Inferior parietal cortex (tissue), 1 donor: ENCODE measurements around the gene COL8A2.
"Not testable (repeated sequence)": the region's sequence is repeated elsewhere in the genome, so short reads cannot be mapped to it uniquely, and the experiment has no call there.

Source experiments
- DNase-seq: peaks from one replicate; pipeline ENCODE4 v3.0.0-alpha.2; 2016; ENCODE audit errors: extremely low spot score

COL8A2 gene

GRCh38 chr1:36125129-36125991 lies at the start of gene COL8A2:
Gene COL8A2, minus strand, starts transcription at chr1:36125222. Its CDS starts 24,980 bp downstream, at chr1:36100242.
- DNase-seq: no peak

DNA sequence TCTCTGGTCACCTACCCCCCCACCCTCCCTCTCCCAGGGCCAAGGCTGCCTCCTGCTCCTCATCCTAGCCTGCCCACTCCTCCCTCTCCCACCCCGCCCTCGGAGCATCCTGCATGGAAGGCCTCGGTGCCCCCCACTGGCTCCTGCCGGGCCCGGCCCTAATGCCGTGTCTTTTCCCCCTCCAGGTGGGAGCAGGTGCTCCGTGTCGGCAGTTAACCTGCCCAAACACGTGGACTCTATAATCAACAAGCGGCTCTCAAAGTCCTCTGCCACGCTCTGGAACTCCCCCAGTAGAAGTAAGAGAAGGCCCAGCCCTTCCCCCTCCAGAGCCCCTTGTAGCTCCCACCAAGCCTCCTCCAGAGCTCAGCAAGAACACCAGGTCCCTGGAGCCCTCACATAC lies 49.7 kb upstream of the COL8A2 start:
- DNase-seq: no peak

DNA sequence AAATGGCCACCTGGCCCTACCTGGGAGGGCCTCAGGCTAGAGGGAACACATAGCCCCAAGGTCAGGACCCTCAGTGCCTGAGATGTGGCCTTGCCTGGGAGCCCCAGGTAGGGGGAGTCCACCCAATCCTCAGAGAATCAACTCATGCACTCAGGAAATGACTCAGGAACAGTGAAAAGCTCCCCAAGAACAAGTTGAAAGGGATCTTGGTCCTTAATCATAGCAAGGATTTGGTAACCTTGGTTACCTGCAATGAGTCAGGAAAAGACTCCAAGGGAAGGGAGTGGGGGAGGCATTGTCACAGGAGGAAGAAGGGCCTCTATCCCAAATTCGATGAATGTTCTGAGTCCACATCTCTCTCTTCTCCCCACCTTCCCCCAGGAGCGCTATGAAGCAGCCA lies 48.0 kb upstream of the COL8A2 start:
- DNase-seq: no peak

DNA sequence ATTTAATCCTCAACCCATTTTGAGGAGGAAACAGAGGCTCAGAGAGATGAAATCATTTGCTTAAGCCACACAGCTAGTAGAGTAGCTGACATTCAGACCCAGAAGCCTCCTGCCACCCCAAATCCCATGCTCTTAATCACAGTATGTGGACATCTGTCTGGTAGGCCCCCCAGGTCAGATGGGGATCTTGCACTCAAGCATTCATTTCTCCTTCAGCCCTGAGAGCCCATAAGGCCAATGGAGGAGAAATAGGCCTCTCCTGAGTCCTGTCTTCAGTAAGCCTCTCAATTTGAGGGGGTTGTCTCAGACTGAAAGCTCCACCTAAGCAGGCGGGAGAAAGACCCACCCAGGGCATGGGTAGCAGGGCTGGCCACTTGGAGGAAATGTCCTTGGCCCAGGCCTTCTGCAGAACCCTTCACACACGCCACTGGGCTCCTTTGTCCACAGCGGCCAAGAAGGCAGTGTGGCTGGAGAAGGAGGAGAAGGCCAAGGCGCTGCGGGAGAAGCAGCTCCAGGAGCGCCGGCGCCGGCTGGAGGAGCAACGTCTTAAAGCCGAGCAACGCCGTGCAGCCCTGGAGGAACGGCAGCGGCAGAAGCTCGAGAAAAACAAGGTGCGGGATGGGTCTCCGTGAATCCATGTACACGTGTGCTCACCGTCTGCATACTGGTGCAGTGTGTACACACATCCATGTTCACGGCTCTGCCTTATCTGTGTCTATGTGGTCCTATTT lies 47.2 kb upstream of the COL8A2 start:
- no peak for DNase-seq

GRCh38 chr1:36170643-36171412 lies 45.8 kb upstream of the COL8A2 start:
- DNase-seq: no peak

- DNase-seq: no peak
Measured at GRCh38 chr1:36168514-36168913, 43.5 kb upstream of the COL8A2 start.

- DNase-seq: no peak
Measured at GRCh38 chr1:36166938-36167905, 42.2 kb upstream of the COL8A2 start.

GRCh38 chr1:36166136-36166535 lies 41.1 kb upstream of the COL8A2 start:
- DNase-seq: no peak

- DNase-seq: no peak
Measured at GRCh38 chr1:36165145-36165544, 40.1 kb upstream of the COL8A2 start.

DNA sequence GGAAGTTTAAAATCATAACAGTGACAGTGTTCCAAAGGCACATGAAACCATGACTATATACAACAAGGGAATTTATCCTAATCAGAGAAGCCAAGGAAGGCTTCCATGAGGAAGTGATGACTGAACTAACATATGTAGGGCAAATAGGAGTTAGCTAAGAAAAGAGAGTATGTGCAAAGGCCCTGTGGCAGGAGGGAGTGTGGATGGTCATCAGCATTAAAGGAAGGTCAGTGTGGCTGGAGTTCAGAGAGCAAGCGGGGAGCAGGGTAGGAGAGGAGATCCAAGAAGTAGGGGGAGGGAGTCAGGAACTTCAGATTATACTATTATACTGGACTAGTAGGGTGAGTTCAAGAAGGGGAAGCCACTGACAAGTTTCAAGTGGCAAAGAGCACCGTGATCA lies 39.3 kb upstream of the COL8A2 start:
- no peak for DNase-seq

GRCh38 chr1:36163426-36163825 lies 38.4 kb upstream of the COL8A2 start:
- no peak for DNase-seq

GRCh38 chr1:36162680-36163239 lies 37.7 kb upstream of the COL8A2 start:
- no peak for DNase-seq

GRCh38 chr1:36161641-36162531 lies 36.9 kb upstream of the COL8A2 start:
- no peak for DNase-seq

DNA sequence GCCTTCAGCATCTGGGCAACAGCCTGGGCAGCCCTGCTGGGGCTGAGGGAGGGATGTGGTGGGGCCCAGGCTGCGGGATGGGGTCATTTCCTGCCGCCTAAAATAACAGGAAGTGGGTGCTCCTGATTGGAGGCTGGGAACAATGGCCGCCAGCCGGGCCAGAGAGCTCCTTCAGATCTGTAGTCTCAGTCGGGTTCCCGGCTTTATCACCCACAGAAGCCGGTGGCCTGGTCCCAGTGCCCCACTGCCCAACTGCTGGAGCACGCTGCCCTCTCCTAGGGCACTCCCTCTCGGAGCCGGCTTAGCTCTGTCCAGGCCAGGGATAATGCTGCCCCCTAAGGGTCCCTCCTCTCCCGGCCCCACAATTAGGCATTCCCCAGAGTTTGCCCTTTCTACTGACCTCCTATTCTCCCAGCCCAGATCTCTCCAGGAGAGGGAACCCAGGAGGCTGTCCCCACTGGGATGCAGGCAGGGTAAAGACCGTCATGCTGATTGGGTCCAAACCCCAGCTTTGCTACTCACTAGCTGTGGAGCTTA lies 36.0 kb upstream of the COL8A2 start:
- DNase-seq: no peak

DNA sequence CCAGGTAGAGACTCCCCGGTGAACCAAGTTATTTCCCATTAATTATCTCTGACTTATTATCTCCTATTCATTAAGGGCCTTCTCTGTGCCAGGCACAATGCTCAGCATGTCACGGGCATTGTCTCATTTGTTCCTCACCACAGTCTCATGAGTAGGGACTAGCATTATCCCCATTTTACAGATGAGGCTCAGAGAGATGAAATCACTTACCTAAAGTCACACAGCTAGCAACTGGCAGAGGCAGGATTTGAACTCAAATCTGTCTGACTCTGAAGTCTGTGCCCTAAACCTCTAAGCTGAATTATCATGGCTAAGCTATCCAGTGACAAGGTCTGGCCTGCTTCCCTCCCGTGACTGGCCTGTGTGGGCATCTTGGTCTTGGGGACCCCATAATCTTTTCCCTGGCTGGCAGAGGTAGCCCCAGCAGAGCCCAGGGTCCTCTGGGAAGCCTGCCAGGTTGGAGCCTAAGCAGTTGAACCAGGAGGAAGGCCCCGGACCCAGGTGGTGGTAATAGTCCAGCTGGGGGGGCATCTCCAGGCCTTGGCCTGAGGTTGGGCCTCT lies 35.4 kb upstream of the COL8A2 start:
- no peak for DNase-seq

DNA sequence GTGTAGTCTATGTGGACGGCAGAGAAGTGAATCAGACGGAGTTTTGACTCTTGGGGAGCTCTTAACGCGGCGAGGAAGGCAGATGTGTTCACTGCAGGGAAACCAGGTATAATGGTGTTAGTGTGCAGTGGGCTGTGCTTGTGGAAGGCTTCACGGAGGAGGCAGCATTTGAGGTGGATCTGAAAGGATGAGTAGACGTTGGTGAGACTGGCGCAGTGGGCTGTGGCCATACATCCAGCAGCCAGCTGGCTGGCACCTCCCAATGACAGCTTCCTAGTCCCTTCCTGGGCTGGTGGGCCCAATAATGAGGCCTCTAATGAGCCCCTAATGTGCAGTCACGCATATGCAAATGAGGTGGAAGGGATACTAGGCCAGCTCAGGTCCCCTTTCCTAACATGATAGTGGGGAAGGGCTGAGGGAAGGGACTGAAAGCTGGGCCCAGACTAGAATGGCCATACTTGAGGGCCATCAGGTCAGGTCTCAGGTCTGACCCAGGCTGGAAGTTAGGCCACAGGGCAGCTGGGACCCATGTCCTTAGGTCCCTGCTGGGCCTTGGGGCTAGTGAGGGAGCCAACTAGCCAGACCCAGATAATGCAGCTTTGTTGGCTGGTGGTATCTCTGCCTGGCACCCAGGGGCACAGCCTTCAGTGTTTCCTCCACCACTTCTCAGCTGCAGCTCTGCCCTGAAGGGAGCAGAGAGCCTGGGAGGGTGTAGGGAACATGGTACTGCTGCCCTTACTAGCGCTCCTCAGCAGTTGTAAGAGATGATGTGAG lies 34.8 kb upstream of the COL8A2 start:
- DNase-seq: peak; percentile 63

- not testable (repeated sequence) for DNase-seq
Measured at GRCh38 chr1:36158827-36159252, 33.8 kb upstream of the COL8A2 start.
